MCF 10A (cell line): Measurements from ENCODE around the gene NXPH4. TPM values are rescaled to one million over a fixed set of nuclear protein-coding genes. Genes with fewer than 3 reads are reported as not detected.

ENCODE experiments used
- BruUV-seq: library from RNA; stranded (reverse); fragments of 400-500 nt; replicated peaks from 2 replicates; lab custom pipeline; 2021; lab: Mats Ljungman, UMichigan
- CTCF ChIA-PET: fragments of 300-600 bp; sonication (Branson Sonifier 250); formaldehyde crosslinking; extraction: SDS; loops from one replicate; lab custom pipeline; 2021; ENCODE audit warnings: antibody characterized with exemption, inconsistent platforms; lab: Yijun Ruan, JAX
- POLR2A ChIA-PET: fragments of 300-600, 350-650 bp; sonication (Branson Sonifier 250); formaldehyde crosslinking; extraction: SDS; loops from one replicate; lab custom pipeline; 2020; ENCODE audit warnings: antibody characterized with exemption, inconsistent platforms; lab: Yijun Ruan, JAX
- DNase-seq: peaks from one replicate; pipeline ENCODE4 v3.0.0-alpha.2; 2018; ENCODE audit not compliant: unreplicated experiment
- H3K27ac Mint-ChIP-seq: one replicate; pipeline ENCODE4 v1.8.0; 2022; ENCODE audit warnings: mild to moderate bottlenecking, low read depth, mixed read lengths; ENCODE audit not compliant: unreplicated experiment
- H3K27me3 Mint-ChIP-seq: one replicate; pipeline ENCODE4 v1.8.0; 2022; ENCODE audit warnings: mixed read lengths; ENCODE audit not compliant: insufficient read depth, unreplicated experiment
- H3K36me3 Mint-ChIP-seq: one replicate; pipeline ENCODE4 v1.8.0; 2022; ENCODE audit warnings: mild to moderate bottlenecking, moderate library complexity, mixed read lengths; ENCODE audit not compliant: insufficient read depth, unreplicated experiment
- H3K4me1 Mint-ChIP-seq: one replicate; pipeline ENCODE4 v1.8.0; 2022; ENCODE audit warnings: mixed read lengths; ENCODE audit not compliant: insufficient read depth, unreplicated experiment
- H3K4me3 Mint-ChIP-seq: one replicate; pipeline ENCODE4 v1.8.0; 2022; ENCODE audit warnings: mild to moderate bottlenecking, moderate library complexity, mixed read lengths; ENCODE audit not compliant: unreplicated experiment
- H3K9me3 Mint-ChIP-seq: one replicate; pipeline ENCODE4 v1.8.0; 2022; ENCODE audit warnings: mixed read lengths; ENCODE audit not compliant: unreplicated experiment
- intact Hi-C: fragments of 100-400 bp; cut with micrococcal nuclease; formaldehyde crosslinking; loops from 2 replicates; pipeline ENCODE4 v1.14.1; 2022
- total RNA-seq: library from RNA; stranded (reverse); gene quantifications from 2 replicates; pipeline ENCODE4 v1.2.3, GENCODE V29; 2022
- TF ChIP-seq, protein P1 (sequence below): fragments of 200-600 bp; IDR thresholded peaks from one replicate; pipeline ENCODE4 v1.8.0; 2022; ENCODE audit warnings: antibody characterized with exemption, mild to moderate bottlenecking; ENCODE audit not compliant: unreplicated experiment

Gene NXPH4
- total RNA-seq, 1 experiment from 2014 or later, result 2.2 TPM

DNA sequence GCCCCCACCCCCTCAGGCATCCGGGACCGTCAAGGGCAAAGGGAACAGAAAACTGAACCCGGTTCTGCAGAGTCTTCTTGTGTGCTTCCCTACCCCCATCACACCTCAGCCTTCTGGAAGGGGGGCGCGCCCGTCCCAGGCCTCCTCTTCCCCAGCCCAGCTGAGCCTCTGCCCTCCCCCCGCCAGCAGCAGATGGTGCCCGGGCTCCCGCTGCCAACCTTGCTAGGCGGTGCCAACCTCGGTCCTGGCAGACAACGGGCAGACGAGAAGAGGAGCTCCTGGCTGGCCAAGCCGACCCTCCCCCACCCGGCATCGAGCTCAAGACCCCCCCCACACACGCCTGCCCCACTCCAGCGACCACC is 25.7 kb downstream of the NXPH4 start:
- peaks cover 4% of the 10 kb centered on the region for H3K36me3 Mint-ChIP-seq
- CTCF ChIA-PET, result interaction anchor here (0.6 to 9.8 kb wide), 22 partner anchors 10 to 1561 kb away, joined by 3 to 188 read pairs (median 4); partner anchors contain the start of genes INHBE, NACA, NXPH4 and SHMT2

DNA sequence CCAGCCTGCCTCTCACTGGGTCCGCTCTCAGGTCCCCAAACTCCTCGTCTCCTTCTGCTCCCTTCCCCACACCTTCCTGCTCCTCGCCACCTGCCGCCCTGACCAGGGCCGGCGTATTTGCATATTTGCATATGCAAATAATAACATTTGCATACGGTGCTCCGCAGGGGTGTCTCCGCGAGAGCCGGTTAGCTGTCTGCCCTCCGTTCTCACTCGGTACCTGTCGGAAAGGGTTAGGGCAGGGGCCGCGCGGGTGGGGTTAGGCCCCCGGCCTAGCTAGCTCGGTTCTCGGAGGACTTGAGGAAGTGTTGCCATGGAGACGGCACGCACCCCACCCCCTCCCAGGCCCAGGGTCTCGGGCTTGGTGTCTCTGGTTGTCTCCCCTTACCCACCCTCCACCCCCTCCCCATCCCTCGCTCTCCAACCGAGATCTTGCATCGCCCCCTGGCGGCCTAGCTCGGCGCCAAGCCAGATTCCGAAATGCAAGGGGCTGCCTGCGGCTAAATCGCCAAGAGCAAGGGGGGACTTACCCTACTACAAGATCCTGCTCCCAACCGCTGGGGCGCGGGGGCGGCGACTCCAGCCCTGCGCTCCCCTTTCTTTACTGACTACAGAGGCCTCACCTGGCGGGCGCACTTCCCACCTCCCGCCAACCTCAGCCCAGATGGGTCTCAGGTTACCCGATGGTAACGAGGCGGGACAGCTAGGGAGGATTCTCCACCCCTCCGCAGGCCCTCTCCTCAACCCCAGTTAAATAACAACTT is 26.3 kb downstream of the NXPH4 start:
- H3K27ac Mint-ChIP-seq, result no peak overlapping the region
- intact Hi-C loops, result loop anchor here (1.0 kb wide), 1 partner anchor 30 kb away; no protein-coding TSS in a partner anchor
- ChIA-PET CTCF (interaction anchor here (0.6 to 9.8 kb wide), 30 partner anchors 10 to 1458 kb away, joined by 3 to 188 read pairs (median 4); partner anchors contain the start of genes INHBE, NACA, NEMP1 and NXPH4), POLR2A (interaction anchor here (0.6 to 2.5 kb wide), 13 partner anchors 9 to 753 kb away, joined by 3 to 17 read pairs (median 3); partner anchors contain the start of genes SHMT2 and STAT6)
- DNase-seq, result peak; percentile 66
- no peaks in the 10 kb centered on the region for H3K27me3 Mint-ChIP-seq
- H3K4me3 Mint-ChIP-seq, result peak overlapping the region; percentile 67
- TF ChIP-seq, protein P1, sequence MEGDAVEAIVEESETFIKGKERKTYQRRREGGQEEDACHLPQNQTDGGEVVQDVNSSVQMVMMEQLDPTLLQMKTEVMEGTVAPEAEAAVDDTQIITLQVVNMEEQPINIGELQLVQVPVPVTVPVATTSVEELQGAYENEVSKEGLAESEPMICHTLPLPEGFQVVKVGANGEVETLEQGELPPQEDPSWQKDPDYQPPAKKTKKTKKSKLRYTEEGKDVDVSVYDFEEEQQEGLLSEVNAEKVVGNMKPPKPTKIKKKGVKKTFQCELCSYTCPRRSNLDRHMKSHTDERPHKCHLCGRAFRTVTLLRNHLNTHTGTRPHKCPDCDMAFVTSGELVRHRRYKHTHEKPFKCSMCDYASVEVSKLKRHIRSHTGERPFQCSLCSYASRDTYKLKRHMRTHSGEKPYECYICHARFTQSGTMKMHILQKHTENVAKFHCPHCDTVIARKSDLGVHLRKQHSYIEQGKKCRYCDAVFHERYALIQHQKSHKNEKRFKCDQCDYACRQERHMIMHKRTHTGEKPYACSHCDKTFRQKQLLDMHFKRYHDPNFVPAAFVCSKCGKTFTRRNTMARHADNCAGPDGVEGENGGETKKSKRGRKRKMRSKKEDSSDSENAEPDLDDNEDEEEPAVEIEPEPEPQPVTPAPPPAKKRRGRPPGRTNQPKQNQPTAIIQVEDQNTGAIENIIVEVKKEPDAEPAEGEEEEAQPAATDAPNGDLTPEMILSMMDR, result peak; percentile 38
- H3K9me3 Mint-ChIP-seq, result no peaks in the 10 kb centered on the region
- no TSS peak for BruUV-seq
- H3K4me1 Mint-ChIP-seq, result peaks cover 47% of the 10 kb centered on the region
- peaks cover 4% of the 10 kb centered on the region for H3K36me3 Mint-ChIP-seq

More for the DNA sequence above, 25.7 kb downstream of the NXPH4 start:
- no peaks in the 10 kb centered on the region for H3K27me3 Mint-ChIP-seq
- no peaks in the 10 kb centered on the region for H3K9me3 Mint-ChIP-seq
- TF ChIP-seq, protein P1, result no peak
- BruUV-seq, result no TSS peak
- DNase-seq, result no peak
- peak overlapping the region; percentile 67 for H3K4me3 Mint-ChIP-seq
- intact Hi-C loops, result no loop called here
- POLR2A ChIA-PET, result interaction anchor here (0.6 to 2.5 kb wide), 13 partner anchors 9 to 753 kb away, joined by 3 to 17 read pairs (median 3); partner anchors contain the start of genes SHMT2 and STAT6
- no peak overlapping the region for H3K27ac Mint-ChIP-seq
- H3K4me1 Mint-ChIP-seq, result peaks cover 47% of the 10 kb centered on the region

- Mint-ChIP-seq H3K27ac (no peak overlapping the region), H3K4me1 (peaks cover 44% of the 10 kb centered on the region), H3K27me3 (no peaks in the 10 kb centered on the region), H3K4me3 (peak overlapping the region; percentile 67), H3K36me3 (peaks cover 3% of the 10 kb centered on the region), H3K9me3 (no peaks in the 10 kb centered on the region)
- ChIA-PET CTCF (interaction anchor here (0.5 to 9.8 kb wide), 30 partner anchors 9 to 666 kb away, joined by 3 to 188 read pairs (median 4); partner anchors contain the start of genes INHBE, NEMP1, NXPH4 and SHMT2), POLR2A (interaction anchor here (0.6 to 2.5 kb wide), 6 partner anchors 10 to 172 kb away, joined by 3 to 17 read pairs (median 5); partner anchors contain the start of genes SHMT2 and STAT6)
- TF ChIP-seq, protein P1, result peak; percentile 72
- intact Hi-C loops, result loop anchor here (1.0 kb wide), 1 partner anchor 30 kb away; no protein-coding TSS in a partner anchor
- peak; percentile 85 for DNase-seq
- no TSS peak for BruUV-seq
Observed at GRCh38 chr12:57243521-57244311, 27.1 kb downstream of the NXPH4 start.
